CD4-positive, alpha-beta T cell treated with Interleukin-15 for 1 hour (primary cell): ENCODE measurements around the gene ENGASE.

ENCODE experiments used
- DNase-seq: peaks from one replicate; pipeline ENCODE4 v3.0.0-alpha.2; 2020

The ENGASE gene

GRCh38 chr17:79039171-79039570 lies 35.5 kb upstream of the ENGASE start:
- DNase-seq: no peak

GRCh38 chr17:79039886-79040285 lies 34.7 kb upstream of the ENGASE start:
- no peak for DNase-seq

GRCh38 chr17:79041041-79041570 lies 33.5 kb upstream of the ENGASE start:
- no peak for DNase-seq

- DNase-seq: no peak
Observed at GRCh38 chr17:79041723-79042420, 32.8 kb upstream of the ENGASE start.

GRCh38 chr17:79042421-79043190 lies 32.0 kb upstream of the ENGASE start:
- peak; percentile 58 for DNase-seq

GRCh38 chr17:79043191-79043930 lies 31.3 kb upstream of the ENGASE start:
- DNase-seq: no peak

- no peak for DNase-seq
Observed at GRCh38 chr17:79043931-79044320, 30.7 kb upstream of the ENGASE start.

GRCh38 chr17:79044462-79044861 lies 30.2 kb upstream of the ENGASE start:
- no peak for DNase-seq

GRCh38 chr17:79045001-79045729 lies 29.5 kb upstream of the ENGASE start:
- no peak for DNase-seq

GRCh38 chr17:79045842-79046196 lies 28.8 kb upstream of the ENGASE start:
- DNase-seq: peak; percentile 56

GRCh38 chr17:79046197-79046915 lies 28.3 kb upstream of the ENGASE start:
- no peak for DNase-seq

GRCh38 chr17:79046916-79047280 lies 27.7 kb upstream of the ENGASE start:
- DNase-seq: no peak

GRCh38 chr17:79047291-79047920 lies 27.2 kb upstream of the ENGASE start:
- DNase-seq: no peak

GRCh38 chr17:79047923-79048825 lies 26.4 kb upstream of the ENGASE start:
- no peak for DNase-seq

GRCh38 chr17:79048826-79049755 lies 25.5 kb upstream of the ENGASE start:
- DNase-seq: no peak

GRCh38 chr17:79049821-79050220 lies 24.8 kb upstream of the ENGASE start:
- DNase-seq: no peak

- no peak for DNase-seq
Observed at GRCh38 chr17:79050551-79050950, 24.1 kb upstream of the ENGASE start.

GRCh38 chr17:79051306-79051705 lies 23.3 kb upstream of the ENGASE start:
- DNase-seq: no peak

GRCh38 chr17:79052131-79052530 lies 22.5 kb upstream of the ENGASE start:
- DNase-seq: no peak
